DMS 273 treated with DMSO at 0.1 percent for 48 hours (cell line): ENCODE results near the gene APOBEC4.
"Not testable (repeated sequence)": the region's sequence is repeated elsewhere in the genome, so short reads cannot be mapped to it uniquely, and the experiment has no call there.

Experiments used
- DNase-seq: peaks from one replicate; lab custom pipeline; 2025; lab: John Stamatoyannopoulos, UW

Gene APOBEC4

DNA sequence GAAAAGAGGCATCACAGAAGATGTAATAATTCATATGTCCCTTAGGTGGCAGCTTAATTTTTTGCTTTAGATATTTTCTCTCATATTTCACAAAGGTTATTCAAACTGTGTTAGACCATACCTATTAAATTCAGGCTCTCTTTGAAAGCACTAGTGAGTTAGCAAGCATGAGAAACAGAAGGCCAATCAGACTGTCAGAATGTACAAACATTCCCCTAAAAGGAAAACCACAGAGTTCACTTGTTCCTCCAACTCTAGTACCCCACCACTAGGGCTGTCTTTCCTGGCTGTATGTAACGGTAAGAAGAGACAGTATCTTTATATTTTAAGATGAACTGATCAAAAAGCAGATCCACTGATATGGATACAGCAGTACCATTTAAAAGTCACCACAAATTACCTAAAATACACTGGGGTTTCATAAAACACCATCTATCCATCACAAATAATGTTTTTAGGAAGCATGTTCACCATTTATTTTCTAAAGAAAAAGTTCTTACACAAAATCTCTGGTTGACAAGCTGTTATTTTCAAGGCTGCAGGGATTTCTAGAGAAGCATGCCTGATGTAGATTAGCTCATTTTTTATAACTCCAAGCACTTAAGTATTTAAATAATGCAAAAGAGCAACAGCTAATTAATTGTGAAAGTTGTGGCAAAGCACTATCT, 19.3 kb downstream of the APOBEC4 start:
- DNase-seq = peak; percentile 88

DNA sequence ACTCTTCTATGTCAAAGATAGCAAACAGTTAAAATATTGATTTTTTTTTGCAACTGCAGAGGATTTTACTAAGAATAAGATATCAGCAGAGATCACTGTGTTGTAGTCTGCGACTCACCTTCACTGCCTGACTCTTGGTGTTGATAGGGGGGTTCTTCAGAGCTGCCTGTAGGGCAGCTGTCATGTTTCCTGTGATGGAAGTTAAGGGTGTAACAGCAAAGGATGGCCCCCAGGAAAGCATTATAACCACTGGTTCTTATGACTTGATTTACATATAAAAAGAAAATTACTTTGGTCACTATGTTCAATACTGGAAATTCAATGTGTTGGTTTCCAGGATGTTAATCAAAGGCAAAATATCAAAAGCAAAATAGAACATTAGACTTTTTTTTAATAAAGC, 20.2 kb downstream of the APOBEC4 start:
- DNase-seq = no peak

DNA sequence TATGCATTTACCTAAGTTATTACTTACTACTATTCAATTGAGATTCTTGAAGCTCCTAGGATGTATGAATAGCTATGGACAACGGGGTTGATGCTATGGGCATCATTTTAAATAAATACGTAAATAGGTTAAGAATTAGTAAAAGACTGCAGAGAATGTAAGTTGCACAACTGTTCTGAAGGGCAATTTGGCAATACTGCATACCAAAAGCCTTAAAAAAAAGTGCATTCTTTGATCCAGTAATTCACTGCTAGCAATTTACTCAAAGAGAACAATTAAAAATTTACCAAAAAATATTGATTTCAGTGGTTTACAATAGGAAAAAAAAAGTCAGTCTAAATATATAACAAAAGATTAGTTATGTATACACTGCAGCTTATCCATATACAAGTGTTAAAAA, 21.0 kb downstream of the APOBEC4 start:
- DNase-seq = no peak

DNA sequence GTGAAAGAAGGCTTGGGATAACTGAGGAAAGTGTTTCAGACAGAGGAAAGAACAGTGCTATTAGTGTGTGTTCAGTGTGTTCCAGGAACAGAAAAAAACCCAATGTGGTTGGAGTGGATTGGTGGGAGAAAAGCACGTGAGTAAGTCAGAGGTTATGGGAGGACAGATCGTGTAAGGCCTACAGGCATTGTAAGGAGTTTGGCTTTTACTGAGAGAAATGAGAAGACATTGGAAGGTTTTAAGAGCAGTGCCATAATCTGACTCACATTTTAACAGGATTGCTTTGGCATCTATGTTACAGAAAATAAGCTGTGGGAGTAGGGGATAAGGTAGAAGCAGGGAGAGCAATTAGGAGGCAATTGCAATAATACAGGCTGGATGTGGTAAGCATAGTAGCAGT, 22.4 kb downstream of the APOBEC4 start:
- DNase-seq = no peak

DNA sequence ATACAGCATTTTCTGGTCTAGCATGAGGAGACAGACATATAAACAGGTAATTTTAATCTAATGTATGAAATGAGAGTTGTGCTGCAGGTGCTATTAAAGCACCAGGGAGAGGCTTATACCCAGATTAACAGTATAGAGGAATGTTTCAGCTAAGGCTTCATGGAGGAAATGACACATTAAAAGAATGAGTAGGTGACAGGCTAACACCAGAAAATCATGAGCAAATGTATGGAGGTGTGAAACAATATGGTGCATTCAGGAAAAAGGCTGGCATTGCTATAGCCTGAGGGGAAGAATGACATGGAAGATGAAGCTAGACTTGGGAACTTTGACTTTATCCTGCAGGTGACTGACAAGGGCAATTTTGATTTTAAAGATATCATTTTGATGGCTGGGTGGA, 24.6 kb downstream of the APOBEC4 start:
- no peak for DNase-seq

DNA sequence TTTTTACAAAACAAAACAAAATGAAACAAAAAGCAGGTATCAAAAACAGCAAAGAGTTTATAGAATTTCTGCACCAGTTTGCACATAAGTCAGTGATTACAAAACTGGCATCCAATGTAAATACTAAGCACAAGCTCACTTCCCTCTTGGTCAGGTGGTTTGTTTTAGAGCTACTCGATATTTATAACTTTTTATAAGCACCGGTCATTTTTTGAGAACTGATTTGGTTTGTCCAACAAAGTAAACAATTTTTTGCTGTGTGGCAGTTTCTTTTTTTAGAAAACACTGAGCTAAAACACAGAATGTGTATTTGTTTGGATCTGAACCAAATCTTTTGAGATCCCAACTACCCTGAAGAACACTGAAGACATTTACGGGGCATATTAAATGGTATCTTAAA, 26.9 kb downstream of the APOBEC4 start:
- DNase-seq = not testable (repeated sequence)

DNA sequence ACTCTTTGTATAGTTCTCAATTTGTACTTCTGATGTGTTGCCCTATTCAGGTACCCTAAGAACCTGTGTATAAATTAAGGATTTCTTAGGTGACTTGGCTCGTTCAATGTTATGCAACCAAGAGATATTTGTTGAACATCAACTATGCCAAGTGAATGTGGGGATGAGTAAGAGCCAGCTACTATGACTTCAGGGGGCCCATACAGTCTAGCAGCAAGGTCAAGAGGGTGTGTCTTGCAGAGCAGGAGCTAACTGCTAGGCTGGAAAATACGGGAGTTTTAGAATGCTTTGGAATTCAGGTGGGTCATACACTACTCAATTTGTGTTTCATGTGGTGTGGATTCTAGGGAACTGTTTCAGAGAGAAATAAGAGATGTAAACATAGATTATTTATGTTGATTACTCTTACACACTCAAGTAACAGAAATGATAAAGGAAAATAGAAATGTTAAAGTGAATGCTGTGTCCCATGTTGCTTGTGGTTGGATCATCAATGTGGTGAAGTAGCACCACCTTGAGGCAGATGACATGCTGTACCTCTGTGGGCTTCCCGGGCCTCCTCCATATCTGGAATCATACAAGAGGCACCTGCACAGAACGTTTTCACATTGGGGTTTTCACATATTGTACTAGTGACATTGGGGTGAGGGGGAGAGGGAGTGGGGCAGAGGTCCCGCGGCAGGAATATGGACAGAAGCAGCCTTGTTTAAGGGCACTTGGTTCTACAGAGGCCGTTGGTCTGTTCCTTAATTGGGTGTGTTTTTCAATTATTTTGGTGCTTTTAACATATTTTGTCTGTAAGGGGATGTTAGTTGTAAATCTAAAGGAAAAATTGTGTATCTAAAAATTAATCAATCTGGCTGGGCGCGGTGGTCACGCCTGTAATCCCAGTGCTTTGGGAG, 30.0 kb downstream of the APOBEC4 start:
- DNase-seq = peak; percentile 44

DNA sequence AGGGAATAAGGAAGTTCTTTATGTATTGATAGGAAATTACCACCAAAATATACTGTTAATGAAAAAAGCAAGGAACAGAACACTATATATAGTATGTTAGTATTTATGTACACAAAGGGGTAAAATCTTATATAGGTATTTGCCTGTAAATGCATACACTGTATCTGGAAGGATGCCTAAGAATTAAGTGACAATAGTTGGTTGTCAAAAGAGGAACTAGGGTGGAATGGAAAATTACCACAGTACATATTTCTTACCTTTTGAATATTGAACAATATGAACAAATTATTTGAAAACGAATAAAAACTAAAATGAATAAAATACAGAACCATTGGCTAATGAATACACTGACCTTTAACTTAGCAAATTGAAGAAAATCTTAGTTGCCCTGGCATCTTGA, 31.1 kb downstream of the APOBEC4 start:
- no peak for DNase-seq

DNA sequence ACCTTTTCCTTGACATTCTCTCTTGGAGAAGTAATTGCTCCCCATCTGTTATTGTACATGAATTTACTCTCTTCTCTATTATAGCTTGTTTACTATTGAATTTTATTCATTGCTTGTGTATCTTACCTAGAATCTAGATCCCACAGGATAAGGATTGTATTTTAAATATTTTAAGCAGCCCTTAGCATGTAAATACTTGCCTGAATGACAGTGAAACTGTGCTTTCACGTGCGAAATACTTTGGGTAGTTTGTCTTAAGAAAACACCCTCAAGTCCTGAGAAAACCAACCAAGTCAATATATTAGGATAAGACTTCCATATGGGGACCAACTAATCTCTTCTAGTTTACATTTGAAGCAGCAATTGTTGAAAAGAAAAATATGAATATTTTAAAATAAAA, 32.8 kb downstream of the APOBEC4 start:
- no peak for DNase-seq

DNA sequence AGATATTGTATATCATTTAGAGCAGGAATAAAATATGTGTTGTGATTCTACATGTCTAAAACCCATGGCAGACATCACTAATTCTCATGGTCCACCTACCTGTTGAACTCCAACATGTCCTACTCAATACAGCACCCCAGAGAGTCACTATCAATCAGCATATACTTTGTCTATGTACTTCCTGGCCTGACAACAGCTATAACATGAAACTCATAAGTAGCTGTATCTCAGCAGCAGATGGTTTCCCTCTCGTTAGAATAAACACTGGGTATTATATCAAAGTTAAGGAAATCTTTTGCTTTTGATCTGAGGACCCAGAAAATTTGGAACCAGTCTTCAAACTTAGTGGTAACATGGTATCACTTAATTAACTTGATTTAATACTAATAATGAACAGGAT, 33.3 kb downstream of the APOBEC4 start:
- DNase-seq = no peak

DNA sequence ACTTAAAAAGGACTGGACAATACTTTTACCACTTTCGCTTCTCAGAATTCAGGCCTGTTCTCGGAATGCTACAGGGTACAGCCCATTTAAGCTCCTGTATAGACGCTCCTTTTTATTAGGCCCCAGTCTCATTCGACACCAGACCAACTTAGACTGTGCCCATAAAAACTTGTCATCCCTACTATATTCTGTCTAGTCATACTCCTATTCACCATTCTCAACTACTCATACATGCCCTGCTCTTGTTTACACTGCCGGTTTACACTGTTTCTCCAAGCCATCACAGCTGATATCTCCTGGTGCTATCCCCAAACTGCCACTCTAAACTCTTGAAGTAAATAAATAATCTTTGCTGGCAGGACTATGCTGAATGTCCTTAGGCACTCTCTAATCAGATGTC, 34.9 kb downstream of the APOBEC4 start:
- DNase-seq = not testable (repeated sequence)

DNA sequence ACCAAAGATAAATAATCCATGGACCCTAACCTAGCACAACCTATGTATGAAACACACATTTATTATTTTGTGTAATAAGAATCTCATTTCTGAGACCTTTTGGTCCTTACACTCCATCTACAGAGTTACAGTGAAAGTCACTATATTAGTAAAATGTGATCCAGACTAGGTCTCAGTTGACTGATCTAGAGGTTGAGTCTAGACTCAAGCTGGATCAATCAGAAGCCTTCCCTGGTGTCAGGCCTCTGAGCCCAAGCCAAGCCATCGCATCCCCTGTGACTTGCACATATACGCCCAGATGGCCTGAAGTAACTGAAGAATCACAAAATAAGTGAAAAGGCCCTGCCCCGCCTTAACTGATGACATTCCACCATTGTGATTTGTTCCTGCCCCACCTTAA, 40.1 kb downstream of the APOBEC4 start:
- DNase-seq = not testable (repeated sequence)

DNA sequence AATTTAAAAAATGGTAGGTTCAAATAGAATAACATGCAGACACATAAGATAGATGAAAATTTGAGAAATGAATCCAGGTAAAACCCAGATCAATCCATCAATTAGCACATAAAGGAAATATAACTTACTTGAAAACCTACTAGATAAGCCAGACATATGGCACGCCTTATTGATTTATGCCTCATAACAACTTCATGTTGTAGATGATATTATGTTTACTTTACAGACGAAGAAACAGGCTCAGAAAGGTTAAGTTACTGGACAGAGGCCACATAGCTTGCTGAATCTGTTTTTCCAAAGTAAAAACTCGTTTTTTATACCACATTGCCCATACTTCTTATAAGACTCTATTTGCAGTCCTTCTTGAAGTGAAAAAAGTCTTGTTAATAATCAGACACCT, 40.7 kb downstream of the APOBEC4 start:
- DNase-seq = no peak

DNA sequence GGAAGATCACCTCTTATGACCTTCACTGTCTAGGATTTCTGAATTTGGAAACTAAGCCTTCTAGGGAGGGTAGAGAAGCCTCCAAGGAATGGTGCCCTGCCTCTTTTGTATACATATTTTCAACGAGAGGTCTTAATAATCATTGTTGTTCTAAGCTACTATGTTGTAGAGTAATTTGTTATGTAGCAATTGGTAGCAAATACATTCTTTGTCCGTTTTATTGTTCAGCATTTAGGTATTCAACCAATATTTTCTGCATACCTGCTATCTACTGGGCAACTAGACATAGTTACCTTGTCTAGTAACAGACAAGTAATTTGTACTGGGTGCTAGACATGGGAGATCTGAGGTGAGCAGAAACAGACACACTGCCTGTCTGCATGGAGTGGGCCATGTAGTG, 42.1 kb downstream of the APOBEC4 start:
- no peak for DNase-seq

DNA sequence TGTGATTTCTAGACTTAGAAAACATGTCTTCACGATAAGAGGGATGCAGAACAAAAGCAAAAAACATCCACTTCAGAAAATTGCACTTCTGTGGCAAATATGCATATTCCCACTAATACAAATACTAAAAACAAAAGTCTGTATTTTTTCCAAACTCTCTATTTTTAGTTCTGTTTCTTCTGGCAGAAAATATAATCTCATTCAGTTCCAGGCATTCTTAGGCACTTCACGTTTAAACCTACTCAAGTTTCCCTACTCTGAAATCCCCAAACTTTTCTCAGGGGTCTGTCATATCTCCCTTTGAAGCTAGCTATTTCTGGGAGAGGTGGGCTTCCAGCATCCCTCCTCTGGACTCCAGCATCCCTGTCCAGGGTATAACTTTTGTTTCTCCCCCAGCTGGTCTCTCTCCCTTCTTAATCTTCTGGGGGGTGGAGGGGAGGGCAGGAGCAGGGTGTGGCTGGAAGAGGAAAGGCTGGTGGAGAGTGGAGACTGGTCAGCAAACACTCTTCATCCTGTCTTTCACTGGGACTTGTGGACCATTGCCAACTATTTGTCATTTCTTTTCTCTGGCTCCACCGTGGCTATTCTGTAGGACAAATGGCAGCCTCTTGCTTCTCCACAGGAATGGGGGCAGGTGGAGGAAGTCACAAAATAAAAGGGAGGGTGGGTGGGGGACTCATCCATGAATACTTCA, 43.2 kb downstream of the APOBEC4 start:
- DNase-seq = no peak

DNA sequence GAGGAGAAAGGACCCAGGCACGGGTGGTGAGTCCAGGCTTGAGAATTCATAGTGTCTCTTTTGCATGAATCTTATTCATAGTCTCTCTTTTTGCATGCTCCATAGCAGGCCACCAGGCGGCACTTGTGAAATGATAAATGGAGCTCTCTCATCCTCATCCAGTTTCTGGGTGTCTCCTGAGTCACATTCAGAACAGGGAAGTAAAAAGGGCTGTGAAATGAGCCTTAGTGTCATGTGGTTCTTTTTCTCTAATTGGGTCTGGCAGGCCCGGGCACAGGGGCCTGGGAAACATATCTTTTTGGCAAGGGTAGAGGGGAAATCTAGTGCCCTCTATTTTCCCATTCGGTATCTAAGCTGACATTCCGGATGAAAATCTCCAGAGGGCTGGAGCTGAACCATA, 43.8 kb downstream of the APOBEC4 start:
- no peak for DNase-seq

DNA sequence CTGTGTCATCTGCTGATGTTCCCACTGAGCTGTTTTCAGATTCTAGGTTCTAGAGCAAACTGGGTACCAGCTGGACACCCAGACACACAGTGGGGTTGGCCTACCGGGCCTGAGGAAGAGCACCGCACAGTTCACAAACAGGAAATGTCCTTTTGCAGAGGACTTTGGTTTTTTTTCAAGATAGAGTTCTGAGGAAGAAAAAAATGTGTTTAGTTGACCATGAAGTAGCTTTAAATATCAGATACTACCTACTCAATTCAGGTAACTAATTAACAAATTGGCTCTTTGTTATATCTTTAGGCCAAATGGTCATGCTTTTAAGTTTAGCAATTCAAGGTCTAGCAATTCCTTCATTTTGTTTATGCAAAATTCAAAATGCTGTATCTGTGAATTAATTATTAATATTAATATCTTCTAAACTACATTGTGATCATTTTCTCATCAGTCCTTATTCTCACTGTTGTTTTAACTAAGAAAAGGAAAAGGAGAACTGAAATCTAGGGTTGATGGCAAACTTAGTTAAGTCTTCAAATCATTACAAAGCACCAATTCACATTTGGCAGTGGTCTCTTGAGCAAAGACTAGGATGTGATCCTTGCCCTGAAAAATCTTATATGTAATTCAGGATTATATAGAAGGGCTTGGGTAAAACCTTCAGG, 45.7 kb downstream of the APOBEC4 start:
- DNase-seq = no peak

DNA sequence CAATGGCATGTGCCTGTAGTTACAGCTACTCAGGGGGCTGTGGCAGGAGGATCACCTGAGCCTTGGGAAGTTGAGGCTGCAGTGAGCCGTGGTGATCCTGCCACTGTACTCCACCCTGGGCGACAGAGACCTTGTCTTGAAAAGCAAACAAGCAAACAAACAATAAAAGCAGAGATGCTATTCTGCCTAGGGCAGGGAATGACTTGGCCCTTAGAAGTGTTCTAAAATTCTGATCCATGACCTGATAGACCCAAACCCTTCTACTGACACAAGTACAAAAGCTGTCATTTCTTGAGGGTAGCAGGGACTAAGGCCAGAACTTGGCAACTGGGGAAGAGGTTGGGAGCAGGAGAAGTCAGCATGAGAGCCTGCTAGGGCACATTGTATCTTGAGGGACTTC, 47.2 kb downstream of the APOBEC4 start:
- DNase-seq = no peak

DNA sequence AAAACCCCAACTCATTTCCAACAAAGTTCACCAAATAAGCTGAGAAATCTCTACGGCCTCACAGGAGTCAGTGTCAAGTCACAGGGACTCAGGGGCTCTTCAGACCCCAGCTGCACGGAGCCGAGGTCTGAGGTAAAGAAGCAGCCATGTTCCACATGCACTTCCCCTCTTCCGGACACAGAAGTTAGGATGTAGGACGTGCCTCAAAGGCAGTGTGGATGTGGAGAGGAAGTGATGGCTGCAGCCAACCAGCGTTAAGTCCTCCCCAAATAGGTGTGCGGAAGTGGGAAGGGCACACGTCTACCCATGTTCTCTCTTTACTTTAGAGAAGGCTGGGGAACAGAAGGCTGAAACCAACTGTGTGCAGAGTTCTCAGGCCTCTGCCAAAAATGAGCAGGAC, 48.3 kb downstream of the APOBEC4 start:
- DNase-seq = no peak

DNA sequence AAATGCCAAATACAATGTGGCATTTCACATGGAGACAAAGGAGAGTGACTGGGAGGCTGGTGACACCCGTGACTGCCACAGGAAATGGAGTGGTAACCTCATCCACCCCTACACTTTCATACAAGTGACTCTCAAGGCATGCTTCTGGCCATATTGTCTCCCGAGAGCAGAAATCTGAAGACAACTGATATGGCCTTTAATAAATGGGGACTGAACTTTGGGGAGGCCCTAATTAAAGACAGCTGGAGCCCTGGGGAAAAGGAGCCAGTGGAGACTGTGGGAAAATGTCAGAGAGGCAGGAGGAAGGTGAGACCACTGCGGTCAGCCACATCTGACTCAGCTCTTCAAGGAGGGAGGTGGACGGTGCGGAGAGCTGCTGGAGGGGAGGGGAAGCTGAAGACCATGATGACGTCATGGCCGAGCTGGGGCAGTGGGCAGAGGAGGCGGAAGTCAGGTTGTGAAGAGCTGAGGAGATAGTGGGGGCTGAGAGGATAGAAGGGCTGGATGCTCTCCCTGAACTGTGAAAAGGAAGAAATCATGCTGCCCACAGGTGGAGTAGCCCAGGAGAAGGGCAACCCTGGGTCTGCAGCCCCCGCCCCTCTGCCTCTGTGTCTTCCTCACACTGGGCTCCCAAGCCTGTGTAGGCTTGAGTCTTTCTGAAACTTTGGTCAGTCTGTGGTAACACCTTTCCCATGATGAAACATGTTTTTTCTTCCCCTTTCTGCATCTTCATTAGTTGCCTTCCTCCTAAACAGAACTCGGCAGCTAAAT, 48.9 kb downstream of the APOBEC4 start:
- DNase-seq = no peak

DNA sequence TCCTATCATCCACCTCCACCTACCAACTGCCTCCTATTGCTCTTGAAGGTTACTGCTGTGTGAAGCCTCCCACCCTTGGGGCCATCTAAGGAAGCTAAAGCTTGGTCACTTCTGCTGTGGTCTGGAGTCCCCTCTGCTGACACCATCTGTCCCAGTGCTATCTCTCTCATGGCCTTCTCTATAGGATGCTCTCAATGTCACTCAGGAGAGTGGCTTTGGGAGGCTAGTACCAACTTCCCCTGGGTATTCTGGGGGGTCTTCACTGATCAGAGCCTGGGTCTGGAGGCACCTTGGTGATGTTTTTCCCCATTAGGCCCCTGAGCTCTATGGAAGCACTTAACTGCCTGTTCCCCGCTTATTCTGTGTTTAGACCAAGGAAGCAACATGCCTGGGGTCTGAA, 50.6 kb downstream of the APOBEC4 start:
- no peak for DNase-seq

DNA sequence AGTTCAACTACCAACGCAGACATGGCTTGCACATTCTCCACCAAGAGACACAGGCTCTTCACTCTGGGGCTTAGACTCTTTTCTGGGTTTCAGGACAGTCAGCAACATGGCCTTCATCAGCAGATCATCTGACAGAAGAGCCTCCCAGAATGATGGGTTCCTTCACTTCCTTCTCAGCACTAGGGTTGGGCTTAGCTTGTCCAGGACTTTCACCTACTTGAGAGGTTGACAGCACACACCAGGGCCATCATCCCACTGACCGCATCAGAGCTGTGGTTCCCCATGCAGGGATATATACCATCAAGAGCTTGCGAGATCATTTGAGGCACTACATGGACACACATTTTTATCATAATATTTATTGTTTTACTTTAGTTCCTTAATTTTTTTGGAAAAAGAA, 52.5 kb downstream of the APOBEC4 start:
- DNase-seq = no peak
